ENCODE results near the gene PYCR2. TPM values are rescaled to one million over a fixed set of nuclear protein-coding genes. Genes with fewer than 3 reads are reported as not detected.

The PYCR2 gene
- total and polyA plus RNA-seq, 4 experiments from 2014 or later: 73.6 to 116 (median 94.3) TPM

- CTCF ChIA-PET (ENCODE audit: partially characterized antibody): interaction anchor here (0.7 to 13.2 kb wide), 2 partner anchors 12 to 25 kb away, joined by 3 to 294 read pairs; no protein-coding TSS in a partner anchor
- Histone ChIP-seq H3K9me3 (ENCODE audit: control insufficient read depth in 1 of 2, low read length in 2 of 2) (no peaks in the 10 kb centered on the region), H3K36me3 (ENCODE audit: insufficient read depth, low read length) (peaks cover 52% of the 10 kb centered on the region), H3K27me3 (ENCODE audit: insufficient read depth, low read length) (no peaks in the 10 kb centered on the region), H3K4me1 (ENCODE audit: insufficient read depth, low read length) (peaks cover 66% of the 10 kb centered on the region), H3K4me3 (ENCODE audit: low read length in 2 of 2) (no peak overlapping the region), H3K27ac (ENCODE audit: low read depth, low read length) (peak overlapping the region; percentile 84)
- Mint-ChIP-seq H3K4me3 (peak overlapping the region in 7 of 8 donors; percentile 95 to 99 (median 98)), H3K27ac (peak overlapping the region in 6 of 7 donors; percentile 66 to 97 (median 94)), H3K9me3 (no peaks in the 10 kb centered on the region), H3K27me3 (no peaks in the 10 kb centered on the region), H3K4me1 (peaks cover 50 to 84% (median 65%) of the 10 kb centered on the region in 4 donors), H3K36me3 (peaks cover 29 to 75% of the 10 kb centered on the region in 2 donors)
- intact Hi-C loops (cut with micrococcal nuclease): no loop called here
- DNase-seq: no peak
- POLR2A ChIA-PET (ENCODE audit: partially characterized antibody): interaction anchor here (2.3 to 17.9 kb wide), 3 partner anchors 12 to 100 kb away, joined by 14 to 730 read pairs (median 16); partner anchors contain the start of gene SRP9
Measured at GRCh38 chr1:225878282-225878681, 45.8 kb downstream of the PYCR2 start.

- Histone ChIP-seq H3K36me3 (ENCODE audit: insufficient read depth, low read length) (peaks cover 56% of the 10 kb centered on the region), H3K4me3 (ENCODE audit: low read length in 2 of 2) (no peak overlapping the region), H3K9me3 (ENCODE audit: control insufficient read depth in 1 of 2, low read length in 2 of 2) (no peaks in the 10 kb centered on the region), H3K4me1 (ENCODE audit: insufficient read depth, low read length) (peaks cover 68% of the 10 kb centered on the region), H3K27me3 (ENCODE audit: insufficient read depth, low read length) (no peaks in the 10 kb centered on the region), H3K27ac (ENCODE audit: low read depth, low read length) (peak overlapping the region; percentile 84)
- H3K4me3 Mint-ChIP-seq: peak overlapping the region; percentile 65 to 95 (median 72)
- POLR2A ChIA-PET (ENCODE audit: partially characterized antibody): interaction anchor here (1.1 to 17.9 kb wide), 5 partner anchors 9 to 100 kb away, joined by 3 to 730 read pairs (median 14); partner anchors contain the start of gene SRP9
- no peaks in the 10 kb centered on the region for H3K27me3 Mint-ChIP-seq
- intact Hi-C loops (cut with micrococcal nuclease): no loop called here
- H3K4me1 Mint-ChIP-seq: peaks cover 55 to 85% (median 68%) of the 10 kb centered on the region in 4 donors
- H3K9me3 Mint-ChIP-seq: no peaks in the 10 kb centered on the region
- peak overlapping the region; percentile 61 to 97 (median 86) for H3K27ac Mint-ChIP-seq
- H3K36me3 Mint-ChIP-seq: peaks cover 33 to 78% of the 10 kb centered on the region in 2 donors
- DNase-seq: no peak
- CTCF ChIA-PET (ENCODE audit: partially characterized antibody): interaction anchor here (0.6 to 13.2 kb wide), 5 partner anchors 12 to 97 kb away, joined by 3 to 294 read pairs (median 3); no protein-coding TSS in a partner anchor
Measured at GRCh38 chr1:225877580-225877979, 46.5 kb downstream of the PYCR2 start.

GRCh38 chr1:225876900-225877510 is 47.0 kb downstream of the PYCR2 start:
- Mint-ChIP-seq H3K27me3 (no peaks in the 10 kb centered on the region), H3K27ac (peak overlapping the region; percentile 25 to 97 (median 61)), H3K4me1 (peaks cover 58 to 90% (median 69%) of the 10 kb centered on the region in 4 donors), H3K36me3 (peaks cover 34 to 83% of the 10 kb centered on the region in 2 donors), H3K4me3 (peak overlapping the region in 6 of 8 donors; percentile 35 to 95 (median 72)), H3K9me3 (no peaks in the 10 kb centered on the region)
- H3K4me1 ChIP-seq (ENCODE audit: insufficient read depth, low read length): peaks cover 74% of the 10 kb centered on the region
- H3K27ac ChIP-seq (ENCODE audit: low read depth, low read length): peak overlapping the region; percentile 84
- ChIA-PET POLR2A (ENCODE audit: partially characterized antibody) (interaction anchor here (1.1 to 17.9 kb wide), 5 partner anchors 9 to 99 kb away, joined by 3 to 730 read pairs (median 14); partner anchors contain the start of gene SRP9), CTCF (ENCODE audit: partially characterized antibody) (interaction anchor here (0.6 to 13.2 kb wide), 4 partner anchors 26 to 97 kb away, joined by 3 to 294 read pairs (median 3); no protein-coding TSS in a partner anchor)
- DNase-seq: no peak
- peaks cover 58% of the 10 kb centered on the region for H3K36me3 ChIP-seq (ENCODE audit: insufficient read depth, low read length)
- intact Hi-C loops (cut with micrococcal nuclease): no loop called here
- no peak overlapping the region for H3K4me3 ChIP-seq (ENCODE audit: low read length in 2 of 2)
- H3K27me3 ChIP-seq (ENCODE audit: insufficient read depth, low read length): no peaks in the 10 kb centered on the region
- H3K9me3 ChIP-seq (ENCODE audit: control insufficient read depth in 1 of 2, low read length in 2 of 2): no peaks in the 10 kb centered on the region

- Mint-ChIP-seq H3K27me3 (no peaks in the 10 kb centered on the region), H3K4me1 (peaks cover 52 to 93% (median 73%) of the 10 kb centered on the region in 4 donors), H3K4me3 (peak overlapping the region; percentile 4 to 63 (median 57)), H3K27ac (peak overlapping the region; percentile 79 to 97 (median 83)), H3K36me3 (peaks cover 48 to 89% of the 10 kb centered on the region in 2 donors), H3K9me3 (no peaks in the 10 kb centered on the region)
- peak overlapping the region; percentile 26 for H3K27ac ChIP-seq (ENCODE audit: low read depth, low read length)
- no peak for DNase-seq
- no peaks in the 10 kb centered on the region for H3K9me3 ChIP-seq (ENCODE audit: control insufficient read depth in 1 of 2, low read length in 2 of 2)
- no peaks in the 10 kb centered on the region for H3K27me3 ChIP-seq (ENCODE audit: insufficient read depth, low read length)
- POLR2A ChIA-PET (ENCODE audit: partially characterized antibody): interaction anchor here (0.8 to 17.9 kb wide), 5 partner anchors 6 to 124 kb away, joined by 3 to 730 read pairs (median 16); partner anchors contain the start of genes SRP9 and TMEM63A
- H3K4me1 ChIP-seq (ENCODE audit: insufficient read depth, low read length): peaks cover 77% of the 10 kb centered on the region
- no peak overlapping the region for H3K4me3 ChIP-seq (ENCODE audit: low read length in 2 of 2)
- CTCF ChIA-PET (ENCODE audit: partially characterized antibody): interaction anchor here (0.7 to 13.2 kb wide), 2 partner anchors 14 to 28 kb away, joined by 3 to 294 read pairs; no protein-coding TSS in a partner anchor
- peaks cover 76% of the 10 kb centered on the region for H3K36me3 ChIP-seq (ENCODE audit: insufficient read depth, low read length)
- intact Hi-C loops (cut with micrococcal nuclease): no loop called here
Measured at GRCh38 chr1:225875044-225875815, 48.8 kb downstream of the PYCR2 start.

- H3K27me3 Mint-ChIP-seq: no peaks in the 10 kb centered on the region
- no peaks in the 10 kb centered on the region for H3K9me3 Mint-ChIP-seq
- peaks cover 69% of the 10 kb centered on the region for H3K4me1 ChIP-seq (ENCODE audit: insufficient read depth, low read length)
- no peak overlapping the region for H3K27ac ChIP-seq (ENCODE audit: low read depth, low read length)
- H3K4me3 Mint-ChIP-seq: no peak overlapping the region
- H3K36me3 Mint-ChIP-seq: peaks cover 45 to 86% of the 10 kb centered on the region in 2 donors
- H3K9me3 ChIP-seq (ENCODE audit: control insufficient read depth in 1 of 2, low read length in 2 of 2): no peaks in the 10 kb centered on the region
- intact Hi-C loops (cut with micrococcal nuclease): no loop called here
- peaks cover 45 to 86% (median 66%) of the 10 kb centered on the region in 4 donors for H3K4me1 Mint-ChIP-seq
- H3K27me3 ChIP-seq (ENCODE audit: insufficient read depth, low read length): no peaks in the 10 kb centered on the region
- DNase-seq: no peak
- H3K27ac Mint-ChIP-seq: peak overlapping the region in 4 of 7 donors; percentile 22 to 97 (median 44)
- peaks cover 74% of the 10 kb centered on the region for H3K36me3 ChIP-seq (ENCODE audit: insufficient read depth, low read length)
- CTCF ChIA-PET (ENCODE audit: partially characterized antibody): interaction anchor here (1.2 to 13.2 kb wide), 2 partner anchors 29 to 37 kb away, joined by 5 to 294 read pairs; no protein-coding TSS in a partner anchor
- POLR2A ChIA-PET (ENCODE audit: partially characterized antibody): interaction anchor here (0.7 to 17.9 kb wide), 4 partner anchors 7 to 125 kb away, joined by 3 to 730 read pairs (median 38); partner anchors contain the start of genes SRP9 and TMEM63A
- no peak overlapping the region for H3K4me3 ChIP-seq (ENCODE audit: low read length in 2 of 2)
Measured at GRCh38 chr1:225874431-225874830, 49.6 kb downstream of the PYCR2 start.

- H3K9me3 Mint-ChIP-seq: no peaks in the 10 kb centered on the region
- ChIA-PET CTCF (ENCODE audit: partially characterized antibody) (interaction anchor here (0.8 to 1.2 kb wide), 3 partner anchors 24 to 38 kb away, joined by 3 to 5 read pairs (median 4); no protein-coding TSS in a partner anchor), POLR2A (ENCODE audit: partially characterized antibody) (interaction anchor here (1.2 to 17.9 kb wide), 3 partner anchors 8 to 51 kb away, joined by 4 to 730 read pairs (median 71); partner anchors contain the start of genes PYCR2 and TMEM63A)
- Histone ChIP-seq H3K9me3 (ENCODE audit: control insufficient read depth in 1 of 2, low read length in 2 of 2) (no peaks in the 10 kb centered on the region), H3K27ac (ENCODE audit: low read depth, low read length) (no peak overlapping the region), H3K4me1 (ENCODE audit: insufficient read depth, low read length) (peaks cover 67% of the 10 kb centered on the region), H3K36me3 (ENCODE audit: insufficient read depth, low read length) (peaks cover 72% of the 10 kb centered on the region), H3K27me3 (ENCODE audit: insufficient read depth, low read length) (no peaks in the 10 kb centered on the region), H3K4me3 (ENCODE audit: low read length in 2 of 2) (no peak overlapping the region)
- no peak for DNase-seq
- peaks cover 41 to 86% of the 10 kb centered on the region in 2 donors for H3K36me3 Mint-ChIP-seq
- no peaks in the 10 kb centered on the region for H3K27me3 Mint-ChIP-seq
- intact Hi-C loops (cut with micrococcal nuclease): no loop called here
- H3K27ac Mint-ChIP-seq: peak overlapping the region in 6 of 7 donors; percentile 42 to 88 (median 78)
- peaks cover 38 to 83% (median 62%) of the 10 kb centered on the region in 4 donors for H3K4me1 Mint-ChIP-seq
- peak overlapping the region in 1 of 8 donors; percentile 3 for H3K4me3 Mint-ChIP-seq
Measured at GRCh38 chr1:225873281-225873850, 50.7 kb downstream of the PYCR2 start.

All from CD4-positive, alpha-beta memory T cell (primary cell).